ENCODE data around the gene ARHGEF4.

Gene ARHGEF4

DNA sequence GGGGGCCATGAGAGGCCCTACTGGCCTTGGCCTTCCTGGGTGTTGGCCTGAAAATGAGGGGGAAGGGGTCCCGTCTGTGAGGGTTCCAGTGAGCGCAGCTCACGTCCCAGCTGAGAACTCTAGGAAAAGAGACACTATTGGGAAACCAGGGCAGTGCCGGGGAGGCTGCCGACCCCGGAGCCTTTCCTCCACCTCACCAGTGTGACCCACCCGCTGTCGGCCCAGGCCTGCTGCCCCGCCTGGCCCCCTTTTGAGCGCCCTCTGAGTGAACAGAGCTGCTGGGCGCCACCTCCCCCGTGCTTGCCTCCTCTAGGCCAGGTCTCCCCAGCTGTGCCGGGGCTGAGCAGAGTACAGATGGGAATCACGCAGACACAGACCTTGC lies 17.5 kb upstream of the ARHGEF4 start:
- DNase-seq: no peak

DNA sequence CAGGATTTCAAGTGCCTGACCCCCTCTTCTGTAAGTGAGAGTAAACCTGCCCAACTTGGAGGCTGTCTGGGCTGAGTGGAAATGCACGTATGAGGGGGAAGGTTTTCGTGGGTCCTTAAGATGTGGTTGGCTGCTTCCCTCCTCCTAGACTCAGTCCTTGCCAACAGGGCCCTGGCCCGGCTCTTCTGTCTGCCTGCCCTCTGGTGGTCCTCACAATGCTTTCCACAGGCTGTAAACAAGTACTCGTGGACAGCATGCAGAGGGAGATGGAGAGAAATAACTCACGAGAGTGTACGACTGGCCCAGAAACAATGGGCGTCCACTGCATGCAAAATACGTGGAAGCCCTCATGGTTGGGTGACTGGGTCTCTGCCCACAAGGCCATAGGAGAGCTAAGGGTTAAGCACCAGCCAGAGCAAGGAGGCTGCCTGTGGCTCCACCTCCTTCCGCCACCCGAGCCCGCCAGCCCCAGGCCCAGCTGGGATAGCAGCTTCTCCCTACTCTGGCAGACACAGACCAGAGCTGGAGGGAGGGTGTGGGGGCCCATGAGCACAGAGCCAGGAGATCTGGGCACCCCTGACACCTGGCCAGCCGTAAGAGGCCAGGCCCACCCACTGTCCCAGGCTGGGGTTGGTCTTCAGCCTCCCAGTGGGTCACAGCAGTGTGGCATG lies 17.0 kb upstream of the ARHGEF4 start:
- DNase-seq: no peak

GRCh38 chr2:130820279-130820861 lies 16.3 kb upstream of the ARHGEF4 start:
- no peak for DNase-seq

- no peak for DNase-seq
These were observed 14.8 kb upstream of the ARHGEF4 start for GRCh38 chr2:130821867-130822266.

DNA sequence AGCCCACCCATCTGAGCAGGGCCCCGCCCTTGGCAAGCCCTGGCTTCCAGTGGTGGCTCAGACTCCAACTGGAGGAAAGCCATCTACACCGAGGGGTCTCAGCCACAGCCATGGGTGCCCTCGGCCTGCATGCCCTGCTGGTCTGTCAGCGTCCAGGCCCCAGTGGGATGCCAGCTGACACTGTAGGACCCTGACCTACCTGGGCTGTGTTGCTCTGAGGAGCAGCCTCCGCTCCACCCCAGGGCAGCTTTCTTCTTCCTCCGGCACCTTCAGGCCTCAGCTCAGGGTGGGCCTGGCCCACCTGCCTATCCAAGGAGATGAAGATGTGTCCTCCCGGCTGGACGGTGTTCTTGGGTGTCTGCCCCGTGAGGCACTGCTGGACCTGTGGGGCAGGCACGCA lies 13.9 kb upstream of the ARHGEF4 start:
- no peak for DNase-seq

DNA sequence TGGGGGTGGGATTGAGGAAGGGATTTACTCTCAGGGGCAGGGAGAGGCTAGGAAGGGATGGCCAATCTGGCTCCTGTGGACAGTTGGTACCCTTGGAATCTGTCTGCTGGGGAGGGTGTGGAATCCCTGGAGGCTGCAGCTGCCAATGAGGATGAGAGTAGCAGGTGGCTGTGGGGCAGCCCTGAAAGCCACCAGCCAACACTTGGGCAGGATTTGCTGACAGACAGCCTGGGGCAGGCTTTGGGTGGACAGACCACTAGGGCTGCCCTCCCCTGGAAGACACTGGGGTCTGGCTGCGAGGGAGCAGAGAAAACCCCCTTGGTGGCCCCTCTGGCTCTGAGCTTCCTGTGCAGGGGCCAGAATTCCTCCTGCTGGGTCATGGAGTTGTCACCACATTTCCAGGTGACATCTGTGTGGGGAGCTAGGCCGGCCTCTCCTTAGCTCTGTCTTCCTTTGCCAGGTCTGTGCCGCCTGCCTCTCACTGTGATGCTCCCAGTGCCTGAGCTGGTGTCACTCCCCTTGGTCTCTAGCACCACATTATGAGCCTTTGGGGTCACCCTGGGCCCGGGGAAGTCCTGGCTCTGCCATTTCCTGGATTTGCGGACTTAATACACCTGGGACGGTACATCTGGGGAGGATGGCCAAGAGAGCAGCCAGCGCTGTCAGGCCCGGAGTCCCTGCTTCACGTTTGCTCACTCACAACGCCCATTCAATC lies 13.4 kb upstream of the ARHGEF4 start:
- DNase-seq: no peak

DNA sequence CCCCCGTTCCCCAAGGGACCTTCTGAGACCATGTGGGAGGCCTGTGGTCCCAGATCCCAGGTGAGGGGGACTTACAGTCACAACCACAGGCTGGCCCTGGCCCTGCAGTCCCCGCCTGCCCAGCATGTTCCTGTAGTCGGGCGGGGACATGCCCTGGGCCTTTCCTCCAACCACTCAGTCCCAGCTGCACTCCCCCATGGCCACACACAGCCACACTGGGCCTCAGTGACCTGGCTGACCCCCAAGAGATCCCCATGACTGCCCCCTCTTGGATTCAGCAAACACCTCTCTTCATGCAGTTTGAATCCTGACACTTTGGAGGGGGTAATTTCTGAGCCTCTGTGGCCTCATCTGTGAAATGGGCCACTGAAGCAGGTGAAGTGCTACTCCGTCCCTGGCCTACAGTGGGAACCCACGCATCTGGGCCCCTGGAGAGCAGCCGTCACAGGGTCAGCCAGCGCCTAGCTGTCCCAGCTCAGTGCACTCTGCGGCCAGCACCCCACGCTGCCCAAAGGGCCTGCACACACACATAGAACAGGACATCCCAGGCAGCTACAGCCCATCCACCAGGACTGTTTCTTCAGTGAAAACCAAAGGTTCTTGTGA lies 12.7 kb upstream of the ARHGEF4 start:
- no peak for DNase-seq

GRCh38 chr2:130824492-130825061 lies 12.1 kb upstream of the ARHGEF4 start:
- peak; percentile 49 to 83 for DNase-seq

DNA sequence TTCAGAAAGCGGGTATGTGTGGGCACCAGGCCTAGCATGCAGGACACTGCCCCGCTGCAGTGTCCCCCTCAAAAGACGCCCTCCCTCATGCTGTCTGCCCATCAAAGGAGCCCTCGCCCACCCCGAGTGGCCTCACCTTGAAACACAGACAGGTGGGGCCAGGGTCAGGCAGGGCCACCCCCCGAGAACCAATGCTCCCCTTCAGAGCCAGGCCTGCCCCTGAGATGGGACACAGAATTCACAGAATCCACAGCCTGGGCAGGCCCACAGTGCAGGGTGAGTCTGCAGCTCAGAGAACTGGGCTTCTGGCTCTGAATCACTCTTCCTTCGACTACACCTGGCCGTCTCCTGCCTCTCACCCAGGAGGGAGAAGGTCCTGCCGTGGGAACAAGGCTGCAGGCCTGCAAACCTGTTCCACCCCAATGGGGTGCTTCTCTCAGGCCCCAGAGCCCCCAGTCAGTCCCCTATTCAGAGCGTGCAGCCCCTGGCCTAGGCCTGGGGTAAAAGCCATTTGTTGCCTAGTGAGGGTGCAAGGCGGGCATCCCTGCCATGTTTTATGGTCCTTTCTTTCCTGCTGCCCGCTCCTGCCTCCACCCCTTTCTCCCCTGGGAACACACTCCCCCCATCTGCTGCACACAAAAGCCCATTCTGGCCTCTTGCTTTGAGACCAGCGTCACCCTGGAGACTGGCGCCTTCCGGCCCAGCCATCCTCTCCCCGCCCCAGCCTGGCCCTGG lies 11.3 kb upstream of the ARHGEF4 start:
- no peak for DNase-seq

DNA sequence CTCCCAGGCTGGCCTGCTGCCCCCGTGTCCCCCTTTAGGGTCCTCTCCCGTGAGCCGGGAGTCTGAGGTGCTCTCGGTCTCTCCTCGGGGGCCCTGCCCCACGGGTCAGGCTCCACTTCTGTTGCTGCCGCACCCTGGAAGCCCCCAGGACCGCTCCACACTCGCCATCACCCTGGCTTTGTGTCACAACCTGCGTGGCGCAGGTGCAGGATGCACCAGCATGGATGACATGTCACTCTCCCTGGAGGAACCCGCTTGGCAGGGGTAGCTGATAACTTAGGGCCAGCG lies 10.8 kb upstream of the ARHGEF4 start:
- DNase-seq: no peak

- no peak for DNase-seq
These were observed 10.3 kb upstream of the ARHGEF4 start for GRCh38 chr2:130826419-130826818.

DNA sequence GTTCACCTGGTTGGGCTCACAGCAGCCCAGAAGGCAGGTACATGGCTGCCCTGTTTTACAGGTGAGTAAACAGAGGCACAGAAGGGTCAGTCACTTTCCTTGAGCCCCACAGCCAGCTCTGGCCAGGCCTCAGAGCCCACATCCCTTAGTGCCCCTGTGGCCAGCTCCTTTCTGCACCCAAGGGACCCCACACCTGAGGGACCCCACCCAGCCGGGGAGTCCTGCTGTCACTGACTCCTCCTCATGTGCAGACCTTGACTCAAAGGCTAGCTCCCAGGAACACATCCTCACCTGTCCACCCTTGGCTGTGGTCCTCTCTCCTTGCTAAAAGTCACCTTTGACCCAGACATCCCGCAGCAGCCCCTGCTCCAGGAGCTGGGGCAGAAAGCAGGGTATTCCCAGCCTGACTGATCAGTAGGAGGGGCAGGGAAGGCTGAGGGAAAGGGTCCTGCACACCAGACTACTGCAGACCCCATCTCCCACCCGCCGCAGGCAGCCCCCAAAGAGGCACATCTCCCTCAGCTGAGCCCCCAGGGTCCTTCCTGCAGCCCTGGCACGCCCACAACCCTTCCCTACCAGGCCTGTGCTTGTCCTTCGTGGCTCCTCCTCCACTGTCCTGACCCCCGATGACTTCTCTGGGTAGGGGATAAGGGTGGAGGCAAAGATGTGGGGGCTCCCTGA lies 9.8 kb upstream of the ARHGEF4 start:
- no peak for DNase-seq

GRCh38 chr2:130827502-130828251 lies 9.0 kb upstream of the ARHGEF4 start:
- no peak for DNase-seq

DNA sequence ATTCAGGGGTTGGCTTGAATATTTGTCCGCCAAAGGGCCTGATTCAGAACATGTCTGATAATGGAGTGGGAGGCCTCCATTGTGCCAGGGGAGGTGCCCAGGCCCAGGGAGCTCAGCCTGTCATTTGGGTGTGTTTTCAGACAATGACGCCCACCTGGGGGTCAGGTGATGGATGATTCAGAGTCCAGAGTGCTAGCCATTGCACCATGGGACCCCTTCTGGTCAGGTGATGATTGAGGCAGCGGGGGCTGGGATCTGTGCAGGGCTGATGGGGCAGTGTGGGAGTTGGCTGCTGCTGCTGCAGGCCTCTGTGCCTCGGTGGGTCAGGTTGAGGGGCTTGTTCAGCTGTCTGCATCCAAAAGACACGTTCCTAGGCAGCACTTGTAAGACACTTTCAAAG lies 8.3 kb upstream of the ARHGEF4 start:
- DNase-seq: no peak

DNA sequence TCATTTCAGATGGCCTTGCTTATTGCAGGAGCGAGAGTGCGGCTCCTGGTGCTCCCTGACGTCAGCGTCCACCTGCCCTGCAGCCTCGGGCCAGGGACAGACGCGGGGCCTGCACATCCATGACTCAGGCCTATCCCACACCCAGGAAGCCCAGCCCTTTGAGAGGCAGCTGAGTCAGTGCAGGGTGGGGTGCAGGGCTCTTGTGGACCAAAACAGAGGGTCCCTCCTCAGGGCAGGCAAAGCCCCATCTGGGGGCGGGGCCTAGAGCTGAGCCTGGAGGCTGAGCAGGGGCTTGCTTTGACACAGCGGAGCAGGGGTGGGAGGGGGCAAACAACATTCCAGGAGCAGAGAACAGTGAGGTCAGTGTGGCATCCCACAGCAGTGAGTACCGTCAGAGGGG lies 7.7 kb upstream of the ARHGEF4 start:
- DNase-seq: no peak

GRCh38 chr2:130830538-130830937 lies 6.2 kb upstream of the ARHGEF4 start:
- no peak for DNase-seq

GRCh38 chr2:130831356-130831755 lies 5.4 kb upstream of the ARHGEF4 start:
- DNase-seq: no peak

- no peak for DNase-seq
These were observed 4.3 kb upstream of the ARHGEF4 start for GRCh38 chr2:130832296-130832940.

- no peak for DNase-seq
These were observed 2.4 kb upstream of the ARHGEF4 start for GRCh38 chr2:130834091-130834930.
